Measurements from ENCODE around the gene ETFA.

The ETFA gene

DNA sequence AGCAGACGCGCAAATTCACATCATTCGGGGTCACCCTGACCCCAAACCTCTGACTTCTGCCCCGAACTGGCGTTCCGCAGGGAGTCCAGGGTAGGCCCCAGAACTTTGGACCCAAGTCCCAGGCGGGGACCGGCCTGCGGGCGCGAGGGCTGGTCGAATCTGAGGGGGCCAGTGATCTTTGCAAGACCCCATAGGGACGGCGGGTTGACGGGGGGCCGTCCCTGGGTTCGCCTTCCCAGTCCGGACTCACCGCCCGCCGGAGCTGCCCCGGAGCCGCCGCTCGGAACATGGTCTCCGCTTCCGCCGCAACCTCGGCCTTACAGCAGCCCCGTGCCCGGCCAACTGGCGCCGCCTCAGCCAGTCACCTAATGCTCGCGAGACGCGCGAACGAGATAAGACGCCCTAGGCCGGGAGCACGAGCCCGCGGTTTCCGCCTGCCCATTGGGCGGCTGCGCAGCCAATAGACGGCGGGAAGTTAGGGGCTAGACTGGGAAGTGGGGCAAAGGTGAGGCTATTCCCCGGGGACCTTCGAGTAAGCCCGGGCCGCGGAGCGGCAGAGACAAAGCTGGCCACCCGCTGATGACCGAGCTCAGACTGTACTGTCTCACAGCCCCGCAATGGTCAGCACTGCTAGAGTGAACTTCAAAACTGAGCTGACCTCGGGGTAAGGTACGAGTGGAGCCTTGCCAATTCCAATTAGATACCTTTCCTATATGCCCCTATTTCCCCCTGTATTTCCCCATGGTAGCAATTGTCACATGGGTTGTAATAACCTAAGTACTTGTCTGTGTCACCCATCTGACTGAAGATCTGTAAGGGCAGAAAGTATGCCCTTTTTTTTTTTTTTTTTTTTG is at the start of gene ETFA:
TSS of gene ETFA (minus strand) at position 370 of the 854 bp plus-strand sequence. CDS start at position 289, 81 bp downstream.
- DNase-seq = peak; percentile 90 to 99

DNA sequence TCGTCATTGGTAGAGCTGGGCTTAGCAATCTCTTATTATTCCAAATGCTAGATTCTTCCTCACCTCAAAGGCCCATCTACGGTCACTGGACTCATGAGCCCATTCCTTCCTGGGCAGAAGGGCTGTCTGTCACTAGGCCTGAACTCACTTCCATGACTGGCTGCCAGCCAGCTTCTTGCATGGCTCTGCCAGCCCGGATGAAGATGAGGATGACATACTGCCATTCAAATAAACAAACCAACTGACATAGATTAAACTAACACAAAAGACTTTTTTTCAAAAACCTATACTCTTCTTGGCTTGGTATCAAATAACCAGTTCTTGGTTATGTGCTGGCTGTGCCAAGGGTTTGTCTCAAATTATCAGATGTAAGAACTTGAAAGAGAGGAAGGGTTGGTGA is 49.1 kb upstream of the ETFA start:
- no peak for DNase-seq

DNA sequence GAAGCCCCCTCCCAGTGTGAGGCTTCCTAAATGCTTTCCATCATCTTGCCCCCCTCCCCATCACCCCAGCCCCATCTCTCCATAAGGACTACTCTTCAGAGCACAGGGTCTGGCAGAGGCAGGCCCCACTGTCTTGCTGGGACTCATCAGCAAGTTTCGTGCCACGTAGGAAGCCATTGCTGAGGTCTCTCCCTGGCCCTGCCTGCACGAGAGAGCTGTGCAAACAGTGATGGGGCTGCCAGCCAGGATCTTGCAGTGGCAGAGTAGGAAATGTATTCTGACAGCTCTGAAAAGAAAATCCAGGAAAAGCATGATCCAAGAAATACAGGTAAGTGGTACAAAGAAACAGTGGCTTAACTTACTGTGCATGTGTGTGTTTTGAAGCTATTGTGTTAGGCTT is 47.9 kb upstream of the ETFA start:
- no peak for DNase-seq

DNA sequence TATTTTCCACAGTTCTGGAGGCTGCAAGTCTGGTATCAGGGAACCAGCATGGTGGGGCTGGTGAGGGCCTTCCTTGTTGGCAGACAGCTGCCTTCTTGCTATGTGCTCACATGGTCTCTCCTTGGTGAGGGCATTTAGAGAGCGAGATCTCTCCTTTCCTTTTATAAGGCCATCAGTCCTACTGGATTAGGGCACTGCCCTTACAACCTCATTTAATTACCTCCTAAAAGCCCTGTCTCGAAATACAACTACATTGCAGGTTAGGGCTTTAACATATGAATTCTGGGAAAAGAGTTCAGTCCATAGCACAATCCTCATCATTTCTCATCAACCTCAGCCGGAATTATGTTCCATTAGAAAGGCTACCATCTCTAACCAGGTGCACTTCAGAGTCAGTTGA is 47.2 kb upstream of the ETFA start:
- no peak for DNase-seq

GRCh38 chr15:76354823-76355440 is 43.7 kb upstream of the ETFA start:
- DNase-seq = no peak

GRCh38 chr15:76353903-76354302 is 42.6 kb upstream of the ETFA start:
- no peak for DNase-seq

DNA sequence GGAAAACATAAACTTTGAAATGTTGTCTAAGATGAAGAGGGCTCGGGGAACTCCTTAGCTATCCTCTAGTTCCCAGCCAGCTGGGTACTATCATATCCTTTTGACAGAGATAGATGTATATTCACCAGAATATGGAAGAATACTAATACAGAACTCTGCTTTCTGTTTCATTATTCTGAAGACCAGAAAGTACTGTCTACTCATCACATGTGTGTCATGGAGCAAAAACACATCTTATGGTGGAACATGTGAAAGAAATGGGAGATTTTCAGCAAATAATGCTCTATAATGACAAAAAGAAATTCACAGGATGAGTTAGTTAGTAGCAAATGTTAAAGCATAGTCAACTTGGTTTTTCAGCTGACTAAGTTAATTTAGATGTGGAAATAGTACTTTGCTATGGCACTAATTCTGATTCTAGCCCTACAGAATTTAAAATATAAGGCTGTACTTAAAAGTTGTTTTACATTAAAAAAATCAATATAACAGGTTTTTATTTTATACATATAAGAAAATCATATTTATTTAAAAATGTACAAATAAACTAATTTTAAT is 41.8 kb upstream of the ETFA start:
- DNase-seq = no peak

DNA sequence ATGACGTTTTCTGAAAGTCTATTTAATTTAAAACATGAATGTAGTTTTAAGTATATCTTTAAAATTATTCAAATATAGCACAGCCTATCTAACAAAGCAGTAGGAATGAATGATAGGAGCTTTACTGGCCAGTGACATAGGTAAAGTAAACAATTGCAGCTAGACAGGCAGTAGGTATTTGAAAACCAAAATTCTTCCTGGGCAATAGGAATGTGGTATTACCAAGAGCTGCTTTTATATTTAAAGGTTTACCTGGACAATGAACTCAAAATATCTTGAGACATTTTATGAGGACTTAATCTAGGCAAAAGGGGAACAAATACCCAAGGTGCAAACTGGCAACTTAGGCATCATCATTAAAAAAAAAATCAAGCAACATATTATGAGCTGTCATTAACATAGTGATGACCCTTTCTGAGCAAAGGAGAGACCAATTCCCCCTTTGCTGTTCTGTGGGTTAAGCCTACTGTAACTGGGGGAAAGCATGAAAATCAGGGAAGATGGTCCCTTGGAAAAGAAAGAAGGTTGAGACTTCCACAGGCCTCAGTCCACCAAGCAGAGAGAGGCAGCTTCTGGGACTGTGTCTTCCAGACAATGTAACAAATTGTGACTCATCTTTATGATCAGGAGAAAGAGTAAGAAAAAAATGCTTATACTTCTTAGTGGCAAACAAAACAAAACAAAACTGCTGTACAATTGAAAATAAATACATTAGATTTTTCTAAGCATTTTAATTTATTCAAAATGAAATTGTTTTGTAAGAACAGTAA is 38.2 kb upstream of the ETFA start:
- peak; percentile 17 to 26 for DNase-seq

- no peak for DNase-seq
Measured at GRCh38 chr15:76347482-76348055, 36.3 kb upstream of the ETFA start.

- DNase-seq = no peak
Measured at GRCh38 chr15:76346669-76347481, 35.6 kb upstream of the ETFA start.

GRCh38 chr15:76345880-76346668 is 34.8 kb upstream of the ETFA start:
- DNase-seq = no peak

- no peak for DNase-seq
Measured at GRCh38 chr15:76345583-76345879, 34.3 kb upstream of the ETFA start.

GRCh38 chr15:76344893-76345582 is 33.8 kb upstream of the ETFA start:
- no peak for DNase-seq

GRCh38 chr15:76343313-76343996 is 32.2 kb upstream of the ETFA start:
- DNase-seq = no peak

DNA sequence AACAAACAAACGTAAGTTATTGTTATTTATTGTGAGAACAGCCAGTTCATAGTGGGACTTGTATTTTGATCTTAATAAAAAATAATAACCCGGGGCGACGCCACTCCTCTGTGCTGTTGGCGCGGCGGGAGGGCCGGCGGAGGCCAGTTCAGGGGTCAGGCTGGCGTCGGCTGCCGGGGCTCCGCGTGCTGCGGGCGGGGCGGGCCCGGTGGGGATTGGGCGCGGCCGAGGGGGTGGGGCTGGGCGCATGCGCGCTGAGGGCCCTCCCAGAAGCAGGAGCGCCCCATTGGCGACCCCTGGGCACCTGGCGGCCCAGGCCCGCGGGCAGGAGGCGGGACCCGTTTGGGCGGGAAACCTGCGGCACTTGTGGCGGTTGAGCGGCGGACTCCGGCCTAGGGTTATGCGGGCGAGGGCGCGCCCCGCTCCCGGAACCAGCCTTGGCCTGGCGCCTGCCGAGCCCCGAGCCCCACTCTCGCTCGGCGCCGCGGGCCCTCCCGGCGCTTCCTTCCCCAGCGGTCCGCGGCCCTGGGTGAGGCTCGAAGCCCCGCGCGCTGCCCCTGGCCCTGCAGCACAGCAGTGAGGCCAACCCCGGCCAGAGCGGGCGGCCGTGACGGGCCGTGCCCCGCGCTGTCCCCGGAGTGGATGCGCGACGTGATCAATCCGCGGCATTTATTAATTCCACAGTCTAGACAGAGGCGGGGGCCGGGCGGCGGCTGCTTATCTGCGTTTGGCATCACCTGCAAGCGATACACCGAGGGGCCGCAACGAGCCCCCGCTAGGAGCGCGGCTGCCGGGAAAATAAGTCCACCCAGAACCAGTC is 31.3 kb upstream of the ETFA start:
- DNase-seq = no peak

DNA sequence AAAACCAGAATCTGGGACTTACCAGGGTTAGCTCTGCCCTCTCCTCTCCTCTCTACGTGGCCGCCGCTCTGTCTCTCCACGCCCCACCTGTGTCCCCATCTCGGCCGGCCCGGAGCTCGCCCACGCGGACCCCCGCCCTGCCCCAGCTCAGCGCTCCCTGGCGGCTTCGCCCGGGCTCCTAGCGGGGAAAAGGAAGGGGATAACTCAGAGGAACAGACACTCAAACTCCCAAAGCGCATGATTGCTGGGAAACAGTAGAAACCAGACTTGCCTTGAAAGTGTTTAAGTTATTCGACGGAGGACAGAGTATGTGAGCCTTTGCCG is 30.8 kb upstream of the ETFA start:
- no peak for DNase-seq

DNA sequence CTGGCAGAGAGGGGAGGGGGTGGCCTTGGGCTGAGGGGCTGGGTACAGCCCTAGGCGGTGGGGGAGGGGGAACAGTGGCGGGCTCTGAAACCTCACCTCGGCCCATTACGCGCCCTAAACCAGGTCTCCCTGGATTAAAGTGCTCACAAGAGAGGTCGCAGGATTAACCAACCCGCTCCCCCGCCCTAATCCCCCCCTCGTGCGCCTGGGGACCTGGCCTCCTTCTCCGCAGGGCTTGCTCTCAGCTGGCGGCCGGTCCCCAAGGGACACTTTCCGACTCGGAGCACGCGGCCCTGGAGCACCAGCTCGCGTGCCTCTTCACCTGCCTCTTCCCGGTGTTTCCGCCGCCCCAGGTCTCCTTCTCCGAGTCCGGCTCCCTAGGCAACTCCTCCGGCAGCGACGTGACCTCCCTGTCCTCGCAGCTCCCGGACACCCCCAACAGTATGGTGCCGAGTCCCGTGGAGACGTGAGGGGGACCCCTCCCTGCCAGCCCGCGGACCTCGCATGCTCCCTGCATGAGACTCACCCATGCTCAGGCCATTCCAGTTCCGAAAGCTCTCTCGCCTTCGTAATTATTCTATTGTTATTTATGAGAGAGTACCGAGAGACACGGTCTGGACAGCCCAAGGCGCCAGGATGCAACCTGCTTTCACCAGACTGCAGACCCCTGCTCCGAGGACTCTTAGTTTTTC is 30.2 kb upstream of the ETFA start:
- peak; percentile 44 to 89 for DNase-seq

DNA sequence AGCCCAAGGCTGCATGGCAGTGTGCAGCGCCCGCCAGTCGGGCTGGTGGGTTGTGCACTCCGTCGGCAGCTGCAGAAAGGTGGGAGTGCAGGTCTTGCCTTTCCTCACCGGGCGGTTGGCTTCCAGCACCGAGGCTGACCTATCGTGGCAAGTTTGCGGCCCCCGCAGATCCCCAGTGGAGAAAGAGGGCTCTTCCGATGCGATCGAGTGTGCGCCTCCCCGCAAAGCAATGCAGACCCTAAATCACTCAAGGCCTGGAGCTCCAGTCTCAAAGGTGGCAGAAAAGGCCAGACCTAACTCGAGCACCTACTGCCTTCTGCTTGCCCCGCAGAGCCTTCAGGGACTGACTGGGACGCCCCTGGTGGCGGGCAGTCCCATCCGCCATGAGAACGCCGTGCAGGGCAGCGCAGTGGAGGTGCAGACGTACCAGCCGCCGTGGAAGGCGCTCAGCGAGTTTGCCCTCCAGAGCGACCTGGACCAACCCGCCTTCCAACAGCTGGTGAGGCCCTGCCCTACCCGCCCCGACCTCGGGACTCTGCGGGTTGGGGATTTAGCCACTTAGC is 29.6 kb upstream of the ETFA start:
- peak; percentile 35 to 88 for DNase-seq

Measured in NCI-H526 (cell line).